GM19452 (cell line): Measurements from ENCODE around the gene BROX.
"Not testable (repeated sequence)": the region's sequence is repeated elsewhere in the genome, so short reads cannot be mapped to it uniquely, and the experiment has no call there.

Experiments
- ATAC-seq: cut with Tn5 transposase; IDR thresholded peaks from one replicate; pipeline ENCODE4 v1.9.1; 2021; ENCODE audit not compliant: unreplicated experiment

BROX gene

DNA sequence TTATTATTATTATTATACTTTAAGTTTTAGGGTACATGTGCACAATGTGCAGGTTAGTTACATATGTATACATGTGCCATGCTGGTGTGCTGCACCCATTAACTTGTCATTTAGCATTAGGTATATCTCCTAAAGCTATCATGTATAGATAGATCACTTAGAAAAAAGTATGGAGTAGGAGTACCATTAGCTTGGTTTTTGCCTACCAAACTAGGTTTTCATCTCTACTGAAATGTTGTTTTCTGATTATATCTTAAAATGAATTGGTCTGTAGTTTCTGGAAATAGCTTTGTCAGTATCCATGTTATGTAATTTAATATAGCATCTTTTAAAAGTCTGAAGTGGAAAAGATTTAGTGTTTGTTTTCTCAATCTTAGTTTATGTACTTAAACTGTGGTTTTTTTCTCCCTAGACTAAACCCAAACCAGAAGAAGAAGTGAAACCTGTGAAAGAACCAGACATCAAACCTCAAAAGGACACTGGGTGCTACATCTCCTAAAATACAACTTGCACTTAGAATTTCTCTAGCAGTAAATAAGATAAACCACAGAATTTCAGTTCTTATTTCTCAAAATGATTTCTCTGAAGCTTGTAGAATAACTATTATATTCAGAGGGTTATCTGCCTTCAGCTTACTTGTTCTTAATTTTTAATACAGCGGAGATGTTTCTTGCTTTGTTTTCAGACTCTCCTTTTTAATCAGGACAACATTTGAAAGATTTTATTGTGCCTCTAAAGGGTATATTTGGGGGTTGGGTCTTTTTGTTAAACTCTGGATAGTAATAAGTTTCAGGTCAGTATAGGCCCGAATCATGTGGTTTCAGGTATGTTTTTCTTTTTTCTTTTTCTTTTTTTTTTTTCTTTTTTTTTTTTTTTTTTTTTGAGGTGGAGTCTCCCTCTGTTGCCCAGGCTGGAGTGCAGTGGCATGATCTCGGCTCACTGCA is 20.1 kb downstream of the BROX start:
- ATAC-seq = peak; percentile 99

DNA sequence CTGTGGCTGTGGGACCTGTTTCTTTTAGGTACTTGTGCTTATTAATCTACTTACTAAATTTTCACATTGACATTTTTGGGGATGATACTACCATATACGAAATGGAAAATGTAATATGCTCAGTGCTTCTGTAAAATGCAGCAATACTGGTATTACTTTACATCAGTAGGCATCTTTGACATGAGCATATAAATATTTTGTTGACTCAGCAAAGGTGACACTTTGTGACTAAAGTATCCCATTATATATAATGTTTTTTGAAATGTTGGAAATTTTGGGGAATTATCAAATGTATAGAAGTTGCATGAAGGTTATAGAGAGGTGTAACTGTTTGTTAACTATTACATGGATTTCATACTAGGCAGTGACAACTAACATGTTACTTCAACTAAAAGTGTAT is 22.4 kb downstream of the BROX start:
- no peak for ATAC-seq

DNA sequence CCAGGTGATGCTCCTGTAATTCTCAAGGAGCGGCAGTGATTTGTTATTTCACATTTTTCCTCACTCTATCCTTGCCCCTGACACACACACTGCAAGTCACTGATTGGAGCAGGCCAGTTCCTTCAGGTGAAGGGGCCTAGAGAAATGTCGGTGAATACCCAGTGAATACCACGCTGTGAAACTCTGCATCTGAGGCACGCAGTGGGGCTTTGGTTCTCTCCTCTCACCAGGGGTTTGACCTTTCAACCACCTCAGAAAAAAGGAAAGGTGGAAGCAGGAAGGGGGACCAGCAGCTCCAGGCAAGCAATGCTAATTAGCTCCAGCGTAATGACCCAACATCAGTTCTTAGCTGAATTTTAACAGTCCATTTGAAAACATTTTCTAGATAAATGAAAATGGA is 24.1 kb downstream of the BROX start:
- ATAC-seq = no peak

DNA sequence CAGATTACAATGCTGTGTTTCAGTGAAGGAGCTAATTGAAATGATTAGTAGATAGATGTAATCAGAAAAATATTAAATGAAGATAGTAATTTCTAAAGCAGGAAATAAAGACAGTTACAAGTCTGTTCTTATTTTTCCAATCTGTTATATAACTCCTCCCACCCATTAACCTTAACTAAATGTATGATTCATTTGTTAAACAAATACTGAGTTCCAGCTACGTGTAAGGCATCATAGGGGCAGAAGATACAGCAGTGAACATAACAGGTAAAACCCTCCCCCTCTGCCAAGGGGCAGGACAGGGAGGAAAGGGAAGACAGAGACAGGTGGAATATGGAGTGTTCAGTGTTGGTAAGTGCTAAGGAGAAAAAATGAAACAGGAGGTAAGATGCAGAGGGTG is 24.6 kb downstream of the BROX start, which contains the start of gene FAM177B:
Gene FAM177B (plus strand): TSS at position 231 of the 400 bp plus-strand sequence. CDS start 9,344 bp downstream, outside the sequence.
- ATAC-seq = no peak

DNA sequence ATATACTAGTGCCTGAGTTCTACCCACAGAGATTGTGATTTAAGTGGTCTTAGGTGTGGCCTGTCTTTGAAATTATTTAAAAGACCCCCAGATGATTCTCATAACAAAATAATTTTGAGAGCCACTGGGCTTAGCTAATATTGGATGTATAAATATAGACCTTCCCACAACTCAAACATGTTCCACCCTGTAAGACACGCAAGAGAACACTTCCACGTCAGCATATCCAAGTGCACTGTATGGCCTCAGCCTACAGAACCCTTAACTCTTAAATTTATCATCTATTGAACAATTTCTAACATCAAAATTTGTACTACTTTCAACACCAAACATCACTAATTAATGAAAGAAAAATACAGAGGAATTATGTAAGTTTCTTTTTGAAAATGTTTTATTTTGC is 27.1 kb downstream of the BROX start:
- ATAC-seq = no peak

DNA sequence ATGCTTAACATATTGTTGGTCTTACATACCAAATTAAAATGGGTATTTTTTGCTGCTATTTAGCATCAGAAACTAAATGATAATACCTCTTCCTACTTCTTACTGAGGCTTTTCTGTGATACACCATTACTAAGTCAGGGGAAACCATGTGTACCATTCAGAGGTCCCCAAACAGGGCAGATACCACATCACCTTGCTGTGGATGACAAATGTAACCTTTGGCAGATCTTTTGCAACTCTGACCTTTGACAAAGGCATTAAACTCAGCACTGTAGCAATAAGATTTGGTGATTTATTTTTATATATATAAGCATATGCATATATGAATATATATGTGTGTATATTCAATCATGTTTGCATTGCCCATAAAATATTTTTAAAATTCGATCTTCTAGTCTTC is 27.6 kb downstream of the BROX start:
- ATAC-seq = no peak

DNA sequence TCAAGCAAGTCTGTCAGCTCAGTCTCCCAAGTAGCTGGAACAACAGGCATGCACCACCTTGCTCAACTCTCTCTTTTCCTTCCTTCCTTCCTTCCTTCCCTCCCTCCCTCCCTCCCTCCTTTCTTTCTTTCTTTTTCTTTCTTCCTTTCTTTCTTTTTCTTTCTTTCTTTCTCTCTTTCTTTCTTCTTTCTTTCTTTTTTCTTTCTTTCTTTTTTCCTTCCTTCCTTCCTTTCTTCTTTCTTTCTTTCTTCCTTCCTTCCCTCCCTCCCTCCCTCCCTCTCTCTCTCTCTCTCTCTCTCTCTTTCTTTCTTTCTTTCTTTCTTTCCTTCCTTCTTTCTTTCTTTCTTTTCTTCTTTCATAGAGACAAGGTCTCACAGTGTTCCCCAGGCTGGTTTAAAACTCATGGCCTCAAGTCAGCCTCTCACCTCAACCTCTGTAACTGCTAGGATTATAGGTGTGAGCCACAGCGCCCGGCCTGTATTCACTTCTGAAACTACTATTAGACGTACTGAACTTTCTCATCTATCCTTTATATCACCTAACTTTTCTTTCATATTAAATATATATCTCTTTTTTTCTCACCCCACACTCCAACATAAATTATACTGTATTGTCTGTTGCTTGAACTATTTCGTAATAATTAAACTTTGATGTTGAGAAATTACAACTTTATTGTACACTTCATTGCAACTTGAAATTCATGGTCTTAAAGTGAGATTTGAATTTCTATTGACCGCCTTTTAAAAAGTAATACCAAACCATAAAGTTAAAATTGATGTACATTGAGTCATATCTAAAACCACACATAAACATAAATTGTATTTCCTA is 29.5 kb downstream of the BROX start:
- ATAC-seq = not testable (repeated sequence)

DNA sequence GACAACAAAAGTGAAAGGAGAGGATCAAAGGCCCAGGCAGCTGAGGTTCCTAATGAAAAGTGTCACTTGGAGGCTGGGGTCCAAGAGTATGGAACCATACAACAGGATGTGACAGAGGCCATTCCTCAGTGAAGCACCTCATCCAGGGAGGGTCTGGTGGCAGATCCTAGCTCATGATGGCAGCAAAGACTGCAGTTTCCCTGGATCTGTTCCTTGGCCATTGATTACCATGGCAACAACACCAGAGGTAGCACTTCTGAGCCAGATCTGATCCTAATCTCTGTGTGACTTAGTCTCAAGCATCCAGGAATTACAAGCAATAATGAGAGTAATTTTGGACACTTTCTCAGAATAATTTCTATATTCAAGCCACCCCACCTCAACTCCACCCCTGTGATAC is 37.6 kb downstream of the BROX start:
- no peak for ATAC-seq

DNA sequence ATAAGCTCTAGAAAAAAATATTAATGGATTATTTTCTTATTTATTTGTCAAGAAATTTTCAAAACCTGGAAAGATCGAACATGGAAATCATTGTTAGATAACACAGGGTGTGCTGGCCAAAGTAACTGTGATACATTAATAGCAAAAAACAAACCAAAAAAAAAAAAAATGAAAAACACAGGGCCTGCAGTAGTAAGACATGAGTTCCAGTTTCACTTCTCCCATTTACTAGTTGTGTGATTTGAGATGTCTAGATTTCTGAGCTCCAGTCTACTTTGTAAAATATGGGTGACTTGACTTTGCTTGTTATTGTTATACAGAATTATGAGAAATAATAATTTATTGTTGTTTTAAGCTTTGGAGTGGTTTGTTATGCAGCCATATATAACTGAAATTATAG is 38.3 kb downstream of the BROX start:
- peak; percentile 79 for ATAC-seq

DNA sequence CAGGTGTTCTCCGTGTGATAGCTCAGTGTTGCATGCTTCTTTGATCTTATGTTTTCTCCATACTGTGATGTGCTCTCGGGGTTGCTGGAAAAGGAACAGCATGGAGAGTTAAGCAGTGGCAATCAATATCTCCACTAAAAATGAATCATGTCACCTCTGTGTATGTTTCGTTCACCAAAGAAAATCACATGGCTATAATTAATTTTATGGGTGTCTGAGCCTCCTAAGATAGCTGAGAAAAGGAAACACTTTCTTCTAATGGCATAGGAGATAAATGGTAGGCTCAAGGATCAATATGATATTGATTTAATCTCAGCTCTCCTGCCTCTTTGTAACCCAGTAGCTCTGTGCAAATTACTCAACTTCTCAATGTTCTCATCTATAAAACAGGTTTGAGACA is 38.9 kb downstream of the BROX start:
- no peak for ATAC-seq

DNA sequence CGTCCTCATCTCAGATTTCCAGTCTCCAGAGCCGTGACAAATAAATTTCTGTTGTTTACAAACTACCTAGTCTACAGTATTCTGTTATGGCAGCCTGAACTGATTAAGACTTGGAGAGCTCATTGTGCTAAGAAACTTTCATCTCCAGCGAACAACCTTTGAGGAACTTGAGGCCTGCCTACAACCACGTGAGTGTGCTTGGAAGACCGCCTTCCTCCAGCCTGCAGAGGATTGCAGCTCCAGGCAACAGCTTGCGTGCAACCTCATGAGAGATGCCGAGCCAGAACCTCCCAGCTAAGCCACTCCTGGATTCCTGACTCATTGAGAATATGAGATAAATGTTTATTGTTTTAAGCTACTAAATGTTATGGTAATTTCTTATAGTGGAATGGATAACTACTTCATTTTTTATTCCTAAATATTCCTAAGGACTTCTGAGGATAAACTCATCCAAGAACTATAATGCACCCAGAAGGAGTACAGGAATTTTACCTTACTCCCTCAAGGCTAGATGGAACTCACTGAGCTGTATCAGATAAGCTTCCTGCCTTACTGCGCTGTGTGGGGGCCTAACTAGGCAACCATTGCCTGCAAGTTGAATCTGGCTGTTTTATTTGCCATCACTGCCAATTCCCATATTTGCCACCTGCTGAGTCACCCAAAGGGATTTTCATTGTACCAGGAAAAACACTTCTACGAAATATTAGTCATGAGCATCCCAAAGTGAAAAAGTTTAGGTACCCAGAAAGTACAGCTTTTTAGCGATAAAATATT is 42.2 kb downstream of the BROX start:
- no peak for ATAC-seq

DNA sequence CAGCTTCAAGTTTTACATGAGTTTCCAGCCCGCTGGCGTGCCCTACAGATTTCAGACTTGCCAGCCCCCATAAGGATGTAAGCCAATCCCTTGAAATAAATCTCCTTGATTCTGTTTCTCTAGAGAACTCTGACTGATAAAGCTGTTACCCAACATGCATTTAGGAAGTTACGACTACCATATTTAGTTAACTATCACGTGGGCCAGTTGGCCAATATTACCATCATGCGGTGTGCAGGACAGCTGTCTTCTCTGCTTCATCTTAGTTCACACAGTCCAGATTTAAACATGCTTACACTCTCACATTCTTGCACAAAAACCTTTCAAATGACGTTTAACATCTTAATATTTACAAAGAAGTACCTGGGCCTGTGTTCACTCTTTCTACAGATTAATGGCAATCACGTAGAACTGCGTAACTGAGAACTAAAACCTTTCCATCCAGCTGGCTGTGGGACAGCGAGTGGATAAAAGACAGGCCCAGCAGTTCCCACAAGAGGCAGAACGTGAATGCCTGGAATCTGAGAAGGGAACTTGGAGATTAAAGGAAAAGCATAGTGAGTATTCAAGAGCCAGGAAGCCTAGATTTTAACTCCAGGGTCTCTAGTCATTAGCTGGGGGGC is 45.4 kb downstream of the BROX start:
- no peak for ATAC-seq

DNA sequence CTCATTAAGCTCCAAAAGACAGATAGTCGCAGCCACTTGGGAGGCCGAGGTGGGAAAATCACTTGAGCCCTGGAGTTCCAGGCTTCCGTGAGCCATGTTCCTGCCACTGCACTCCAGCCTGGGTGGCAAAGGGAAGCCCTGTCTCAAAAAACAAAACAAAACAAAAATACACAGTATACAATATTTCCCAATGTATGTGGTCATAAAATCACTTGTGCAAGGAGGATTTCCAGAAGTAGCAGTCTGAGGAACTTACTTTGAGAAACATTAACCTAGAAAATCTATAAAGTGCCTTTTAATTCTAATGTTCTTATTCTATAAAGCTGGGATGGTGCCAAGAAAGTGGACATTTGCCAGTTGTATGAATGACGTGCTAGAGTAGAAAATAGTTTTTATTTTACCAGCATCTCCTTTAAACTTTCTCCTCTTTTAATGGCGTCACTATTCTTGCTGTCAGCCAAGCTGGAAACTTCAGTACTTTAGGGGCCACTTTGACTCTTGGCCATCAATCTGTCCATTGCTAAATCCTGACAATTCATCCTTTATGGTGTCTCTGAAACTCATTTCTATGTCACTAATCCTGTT is 47.2 kb downstream of the BROX start:
- no peak for ATAC-seq

DNA sequence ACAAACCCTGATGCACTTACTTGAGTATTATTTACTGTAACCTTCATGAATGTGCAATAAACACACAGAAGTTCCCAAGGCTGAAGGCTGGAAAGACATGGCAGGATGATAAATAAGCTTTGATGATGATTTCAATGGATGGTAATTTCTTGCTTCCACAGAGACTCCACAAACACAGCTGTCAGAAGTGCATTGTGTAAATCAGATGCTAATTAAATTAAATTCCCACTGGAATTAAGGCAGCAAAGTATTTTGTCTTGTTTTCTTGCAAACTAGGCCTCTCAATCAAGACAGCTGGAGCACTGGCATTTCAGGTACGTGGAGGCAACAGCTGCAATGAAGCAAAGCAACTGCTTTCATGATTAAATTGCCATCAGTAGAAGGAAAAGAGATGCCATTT is 48.7 kb downstream of the BROX start:
- ATAC-seq = no peak

DNA sequence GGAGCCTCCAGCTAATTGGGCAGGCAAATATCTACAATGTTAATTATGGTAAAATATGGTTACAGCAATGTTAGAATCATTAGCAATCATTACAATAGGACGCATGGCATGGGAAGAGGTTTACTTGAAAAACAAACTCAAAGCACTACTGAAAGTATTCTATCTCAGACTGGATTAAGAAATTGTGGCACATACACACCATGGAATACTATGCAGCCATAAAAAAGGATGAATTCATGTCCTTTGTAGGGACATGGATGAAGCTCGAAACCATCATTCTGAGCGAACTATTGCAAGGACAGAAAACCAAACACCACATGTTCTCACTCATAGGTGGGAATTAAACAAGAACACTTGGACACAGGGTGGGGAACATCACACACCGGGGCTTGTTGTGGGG is 49.8 kb downstream of the BROX start:
- not testable (repeated sequence) for ATAC-seq

DNA sequence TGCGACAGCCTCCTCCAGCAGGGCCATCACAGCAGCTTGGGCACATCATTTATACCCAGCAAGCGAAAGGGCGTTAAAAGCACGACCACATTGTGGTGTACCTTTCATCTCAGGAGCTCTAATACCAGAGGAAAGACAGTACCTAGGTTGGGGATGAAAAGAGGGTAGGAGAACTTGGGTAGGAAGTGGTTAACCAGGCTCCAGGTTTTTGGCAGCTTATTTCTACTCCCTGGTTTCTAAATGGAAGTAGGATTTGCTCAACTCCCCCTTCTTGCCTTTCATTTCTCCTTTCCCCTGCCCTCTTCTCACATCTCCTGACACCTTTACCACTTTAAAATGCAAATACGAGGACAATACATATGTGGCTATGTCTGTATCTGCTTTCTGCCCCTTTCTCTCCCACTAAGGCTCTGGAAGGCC is 54.8 kb downstream of the BROX start:
- ATAC-seq = peak; percentile 66

DNA sequence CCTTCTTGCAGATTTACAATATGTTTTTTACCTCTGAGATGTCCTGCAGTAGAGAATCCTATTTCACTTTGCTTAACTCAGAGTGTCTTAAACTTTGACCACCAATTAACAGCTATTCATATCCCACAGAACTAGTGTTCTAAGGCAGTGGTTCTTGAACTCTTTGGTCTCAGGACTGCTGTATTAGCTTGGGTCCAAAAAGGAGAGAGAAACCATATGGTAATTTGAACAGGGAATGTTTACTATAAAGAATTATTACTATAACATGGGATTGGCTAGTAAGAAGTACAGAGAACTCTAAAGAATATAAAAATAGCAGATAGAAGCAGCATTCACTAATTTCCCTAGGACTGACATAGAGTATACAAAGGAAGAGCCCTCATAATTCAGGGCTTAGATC is 56.2 kb downstream of the BROX start:
- no peak for ATAC-seq

DNA sequence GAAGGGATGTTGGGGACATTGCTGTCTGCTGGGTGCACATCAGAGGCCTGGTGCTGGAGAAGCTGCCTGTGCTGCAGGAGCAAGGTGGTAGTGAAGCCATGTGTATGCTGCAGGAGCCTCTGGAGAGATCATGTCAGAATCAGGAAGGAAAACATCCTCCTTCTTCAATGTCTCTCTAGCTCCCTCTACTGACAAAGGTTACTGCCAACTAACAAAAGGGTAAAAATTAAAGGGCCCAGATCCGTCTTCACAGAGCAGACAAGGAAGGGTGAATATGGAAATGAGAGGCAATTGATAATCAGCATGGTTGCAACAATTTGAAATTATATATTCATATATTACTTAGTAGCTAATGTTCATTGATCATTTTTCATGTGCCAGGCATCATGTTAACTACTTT is 56.8 kb downstream of the BROX start:
- no peak for ATAC-seq

DNA sequence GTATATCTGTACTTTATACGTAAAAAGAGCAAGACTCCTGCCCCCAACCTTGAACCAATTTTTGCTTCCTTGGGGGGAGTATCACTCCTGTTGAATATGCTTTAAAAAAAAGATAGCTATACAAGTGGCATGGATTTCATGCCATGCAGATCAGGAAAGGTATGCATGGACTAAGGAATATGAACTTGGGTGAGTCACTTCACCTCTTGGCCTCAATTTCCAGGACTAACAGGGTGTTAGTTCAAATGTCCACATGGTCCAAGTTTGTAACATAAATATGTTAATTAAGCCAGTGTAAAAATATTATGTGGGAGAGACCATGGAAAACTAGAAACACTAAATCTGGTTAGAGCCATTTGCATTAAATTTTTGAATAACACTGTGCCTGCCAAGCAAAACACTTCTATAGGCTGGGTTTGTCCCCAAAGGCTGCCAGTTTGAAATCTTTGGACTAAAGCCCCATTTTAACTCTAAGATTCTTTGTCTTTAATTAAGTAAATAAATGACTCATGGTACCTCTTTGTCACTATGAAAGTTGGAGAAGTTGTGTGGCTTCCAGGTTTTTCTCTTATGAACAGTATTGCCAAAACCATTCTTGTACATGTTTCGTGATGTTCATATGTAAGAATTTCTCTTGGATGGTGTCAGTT is 57.7 kb downstream of the BROX start:
- no peak for ATAC-seq

DNA sequence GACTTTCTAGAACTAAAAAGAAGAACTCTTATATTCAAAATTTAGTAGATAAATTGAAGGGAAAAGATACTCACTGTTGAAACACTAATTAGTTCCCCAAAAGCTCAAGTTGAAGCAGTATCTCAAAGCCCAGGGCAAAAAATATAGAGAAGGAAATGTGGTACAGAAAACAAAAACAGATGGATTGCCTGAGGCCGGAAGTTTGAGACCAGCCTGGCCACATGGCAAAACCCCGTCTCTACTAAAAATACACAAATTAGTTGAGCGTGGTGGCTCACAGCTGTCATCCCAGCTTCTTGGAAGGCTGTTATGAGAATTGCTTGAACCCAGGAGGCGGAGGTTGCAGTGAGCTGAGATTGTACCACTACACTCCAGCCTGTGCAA is 60.6 kb downstream of the BROX start:
- peak; percentile 83 for ATAC-seq
